COLO668 (cell line): ENCODE measurements around the gene EWSR1.
A peak's percentile ranks its signal among the peaks of the same experiment; 100 is the strongest.
"Not testable (repeated sequence)": the region's sequence is repeated elsewhere in the genome, so short reads cannot be mapped to it uniquely, and the experiment has no call there.

ENCODE experiments used
- DNase-seq: peaks from one replicate; lab custom pipeline; 2025; ENCODE audit not compliant: unreplicated experiment; lab: John Stamatoyannopoulos, UW

Gene EWSR1

GRCh38 chr22:29245626-29246385, 22.3 kb upstream of the EWSR1 start:
- DNase-seq: peak; percentile 52

- not testable (repeated sequence) for DNase-seq
Observed at GRCh38 chr22:29247891-29248290, 20.2 kb upstream of the EWSR1 start.

- no peak for DNase-seq
Observed at GRCh38 chr22:29251265-29251664, 16.8 kb upstream of the EWSR1 start.

GRCh38 chr22:29251981-29252911, 15.8 kb upstream of the EWSR1 start:
- DNase-seq: no peak

GRCh38 chr22:29253561-29254285, 14.3 kb upstream of the EWSR1 start:
- DNase-seq: no peak

- no peak for DNase-seq
Observed at GRCh38 chr22:29254286-29254660, 13.8 kb upstream of the EWSR1 start.

- no peak for DNase-seq
Observed at GRCh38 chr22:29255064-29255621, 12.9 kb upstream of the EWSR1 start.

GRCh38 chr22:29256606-29257325, 11.3 kb upstream of the EWSR1 start:
- no peak for DNase-seq

- no peak for DNase-seq
Observed at GRCh38 chr22:29257751-29258181, 10.3 kb upstream of the EWSR1 start.

GRCh38 chr22:29258407-29259252, 9.4 kb upstream of the EWSR1 start:
- no peak for DNase-seq

GRCh38 chr22:29259253-29259899, 8.7 kb upstream of the EWSR1 start:
- DNase-seq: no peak

- DNase-seq: no peak
Observed at GRCh38 chr22:29260031-29260560, 8.0 kb upstream of the EWSR1 start.

GRCh38 chr22:29260601-29261315, 7.3 kb upstream of the EWSR1 start:
- no peak for DNase-seq

GRCh38 chr22:29263791-29264276, 4.2 kb upstream of the EWSR1 start:
- DNase-seq: no peak

GRCh38 chr22:29265305-29265704, 2.8 kb upstream of the EWSR1 start:
- DNase-seq: no peak

- no peak for DNase-seq
Observed at GRCh38 chr22:29265929-29266328, 2.1 kb upstream of the EWSR1 start.

GRCh38 chr22:29266564-29267461, 1.3 kb upstream of the EWSR1 start:
- DNase-seq: no peak
